Measurements from ENCODE around the gene ASPG. TPM values are rescaled to one million over a fixed set of nuclear protein-coding genes. Genes with fewer than 3 reads are reported as not detected.
A peak's percentile ranks its signal among the peaks of the same experiment; 100 is the strongest.

The ASPG gene
- total RNA-seq, 3 donors from 2014 or later: 0.19 TPM; not detected in 2

DNA sequence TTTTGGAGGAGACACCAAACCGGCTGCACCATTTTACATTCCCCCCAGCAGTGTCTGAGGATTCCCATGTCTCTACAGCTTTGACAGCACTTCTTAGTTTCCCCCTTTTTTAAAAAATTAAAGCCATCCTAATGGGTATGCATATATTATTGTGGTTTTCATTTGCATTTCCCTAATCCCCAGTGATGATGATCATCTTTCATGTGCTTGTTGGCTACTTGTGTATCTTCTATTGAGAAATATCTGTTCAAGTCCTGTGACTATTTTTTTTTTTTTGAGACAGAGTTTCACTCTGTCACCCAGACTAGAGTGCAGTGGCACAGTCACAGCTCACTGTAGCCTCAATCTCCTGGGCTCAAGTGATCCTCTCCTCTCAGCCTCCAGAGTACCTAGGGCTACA, 23.2 kb upstream of the ASPG start:
- no peak for DNase-seq
- H3K27me3 Mint-ChIP-seq (ENCODE audit: low read depth): peaks cover 35% of the 10 kb centered on the region
- H3K4me3 Mint-ChIP-seq: no peak overlapping the region
- ATAC-seq: no peak
- H3K4me1 Mint-ChIP-seq (ENCODE audit: low read depth): no peaks in the 10 kb centered on the region
- H3K9me3 Mint-ChIP-seq: peaks cover 4% of the 10 kb centered on the region
- H3K36me3 Mint-ChIP-seq (ENCODE audit: insufficient read depth): no peaks in the 10 kb centered on the region

DNA sequence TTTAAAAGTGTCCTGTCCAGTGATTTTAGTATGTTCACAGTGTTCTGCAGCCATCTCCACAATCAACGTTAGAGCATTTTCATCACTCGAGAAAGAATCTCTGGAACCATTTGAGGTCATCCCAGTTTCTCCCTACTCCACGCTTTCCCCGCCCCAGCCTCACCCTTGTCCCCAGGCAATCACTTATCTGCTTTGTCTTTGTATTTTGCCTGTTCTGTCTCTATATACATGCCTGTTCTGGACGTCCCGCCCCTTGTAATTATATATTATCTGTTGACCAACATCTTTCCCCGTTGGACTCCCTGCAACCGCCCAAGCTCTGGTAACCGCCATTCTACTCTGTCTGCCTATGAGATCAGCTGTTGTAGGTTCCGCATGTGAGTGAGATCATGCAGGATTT, 21.5 kb upstream of the ASPG start:
- H3K36me3 Mint-ChIP-seq (ENCODE audit: insufficient read depth): no peaks in the 10 kb centered on the region
- ATAC-seq (no peak), DNase-seq (no peak)
- H3K27me3 Mint-ChIP-seq (ENCODE audit: low read depth): peaks cover 43% of the 10 kb centered on the region
- no peak overlapping the region for H3K4me3 Mint-ChIP-seq
- H3K9me3 Mint-ChIP-seq: peaks cover 7% of the 10 kb centered on the region
- no peaks in the 10 kb centered on the region for H3K4me1 Mint-ChIP-seq (ENCODE audit: low read depth)

DNA sequence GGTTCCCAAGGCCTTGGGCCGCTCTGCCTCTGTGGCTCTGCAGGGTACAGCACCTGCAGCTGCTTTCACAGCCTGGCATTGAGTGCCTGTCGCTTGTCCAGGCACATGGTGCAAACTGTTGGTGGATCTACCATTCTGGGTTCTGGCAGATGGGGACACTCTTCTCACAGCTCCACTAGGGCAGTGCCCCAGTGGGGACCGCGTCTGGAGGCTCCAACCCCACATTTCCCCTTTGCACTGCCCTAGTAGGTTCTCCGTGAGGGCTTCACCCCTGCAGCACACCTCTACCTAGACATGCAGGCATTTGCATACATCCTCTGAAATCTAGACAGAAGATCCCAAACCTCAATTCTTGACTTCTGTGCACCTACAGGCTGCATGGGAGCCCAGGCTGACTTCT, 19.2 kb upstream of the ASPG start:
- H3K9me3 Mint-ChIP-seq: peaks cover 7% of the 10 kb centered on the region
- no peak overlapping the region for H3K4me3 Mint-ChIP-seq
- ATAC-seq: no peak
- H3K36me3 Mint-ChIP-seq (ENCODE audit: insufficient read depth): no peaks in the 10 kb centered on the region
- DNase-seq: no peak
- H3K27me3 Mint-ChIP-seq (ENCODE audit: low read depth): peaks cover 41% of the 10 kb centered on the region
- H3K4me1 Mint-ChIP-seq (ENCODE audit: low read depth): no peaks in the 10 kb centered on the region

DNA sequence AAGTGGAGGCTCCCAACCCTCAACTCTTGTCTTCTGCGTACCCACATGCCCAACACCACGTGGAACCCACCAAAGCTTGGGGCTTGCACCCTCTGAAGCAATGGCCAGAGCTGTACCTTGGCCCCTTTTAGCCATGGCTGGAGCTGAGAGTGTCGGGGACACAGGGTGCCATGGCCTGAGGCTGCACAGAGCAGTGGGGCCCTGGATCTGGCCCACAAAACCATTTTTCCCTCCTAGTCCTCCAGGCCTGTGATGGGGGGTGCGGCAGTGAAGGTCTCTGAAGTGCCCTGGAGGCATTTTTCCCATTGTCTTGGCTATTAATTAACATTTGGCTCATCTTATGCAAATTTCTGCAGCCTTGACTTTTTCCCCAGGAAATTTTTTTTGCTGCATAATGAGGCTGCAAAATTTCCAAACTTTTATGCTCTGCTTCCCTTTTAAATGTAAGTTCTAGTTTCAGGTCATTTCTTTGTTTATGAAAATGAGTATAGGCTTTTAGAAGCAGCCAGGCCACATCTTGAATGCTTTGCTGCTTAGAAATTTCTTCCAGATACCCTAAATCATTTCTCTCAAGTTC, 18.7 kb upstream of the ASPG start:
- Mint-ChIP-seq H3K27me3 (ENCODE audit: low read depth) (peaks cover 38% of the 10 kb centered on the region), H3K36me3 (ENCODE audit: insufficient read depth) (no peaks in the 10 kb centered on the region), H3K9me3 (peaks cover 7% of the 10 kb centered on the region), H3K4me1 (ENCODE audit: low read depth) (no peaks in the 10 kb centered on the region), H3K4me3 (no peak overlapping the region)
- DNase-seq (no peak), ATAC-seq (no peak)

DNA sequence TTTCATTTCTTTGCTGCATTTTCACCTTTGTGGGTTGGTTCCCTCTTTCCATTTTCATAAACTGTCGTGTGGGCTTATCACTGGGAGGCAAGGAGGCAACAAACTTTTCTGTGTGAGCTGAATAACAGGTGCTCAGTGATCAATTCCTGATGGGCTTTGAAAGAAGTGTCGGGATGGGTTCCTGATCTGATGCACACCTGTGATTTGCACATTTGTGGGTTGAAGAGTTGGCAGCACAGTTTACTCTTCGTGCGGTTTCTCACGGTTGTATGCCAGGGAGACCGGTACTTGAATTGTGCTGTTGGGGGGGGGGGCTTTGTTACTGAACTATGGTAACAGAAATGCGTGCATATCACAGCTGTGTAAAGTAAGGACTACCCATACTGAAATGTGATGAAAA, 16.0 kb upstream of the ASPG start:
- Mint-ChIP-seq H3K27me3 (ENCODE audit: low read depth) (peaks cover 29% of the 10 kb centered on the region), H3K4me1 (ENCODE audit: low read depth) (no peaks in the 10 kb centered on the region), H3K4me3 (no peak overlapping the region), H3K36me3 (ENCODE audit: insufficient read depth) (no peaks in the 10 kb centered on the region), H3K9me3 (peaks cover 21% of the 10 kb centered on the region)
- ATAC-seq (no peak), DNase-seq (no peak)

DNA sequence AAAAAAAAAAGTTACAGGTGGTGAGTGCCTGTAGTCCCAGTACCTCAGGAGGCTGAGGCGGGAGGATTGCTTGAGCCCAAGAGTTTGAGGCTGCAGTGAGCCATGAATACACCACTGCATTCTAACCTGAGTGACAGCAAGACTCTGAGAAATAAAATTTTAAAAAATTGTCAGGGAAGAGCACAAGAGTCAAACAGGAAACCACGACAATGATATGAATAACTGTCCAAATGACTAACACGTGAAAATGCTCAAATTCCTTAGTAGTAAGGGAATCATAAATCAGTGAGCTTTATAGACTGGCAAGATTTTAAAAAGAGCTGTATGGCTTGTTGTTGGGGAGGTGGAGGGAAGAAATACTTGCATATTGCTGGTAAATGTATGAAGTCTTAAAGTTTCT, 12.9 kb upstream of the ASPG start:
- Mint-ChIP-seq H3K36me3 (ENCODE audit: insufficient read depth) (no peaks in the 10 kb centered on the region), H3K4me1 (ENCODE audit: low read depth) (peaks cover 7% of the 10 kb centered on the region), H3K27me3 (ENCODE audit: low read depth) (peaks cover 6% of the 10 kb centered on the region), H3K4me3 (no peak overlapping the region), H3K9me3 (peaks cover 14% of the 10 kb centered on the region)
- DNase-seq: no peak
- no peak for ATAC-seq

DNA sequence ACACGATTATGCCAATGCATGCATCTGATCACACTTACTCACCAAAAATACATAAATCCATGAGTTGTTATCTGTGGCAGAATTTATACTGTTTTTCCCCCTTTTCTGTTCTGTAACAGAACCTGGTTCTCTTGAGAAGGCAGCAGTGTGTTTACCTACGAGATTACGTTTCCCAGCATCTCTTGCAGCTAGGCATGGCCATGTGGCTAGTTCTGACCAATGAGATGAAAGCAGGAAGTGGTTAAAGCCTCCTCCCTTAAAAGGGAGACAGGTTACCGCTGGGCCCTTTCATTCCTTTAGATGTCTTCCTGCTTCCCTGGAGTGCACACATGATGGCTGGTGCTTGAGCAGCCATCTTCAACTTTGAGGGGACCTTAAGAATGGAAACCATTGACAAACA, 11.7 kb upstream of the ASPG start:
- H3K36me3 Mint-ChIP-seq (ENCODE audit: insufficient read depth): no peaks in the 10 kb centered on the region
- no peak for ATAC-seq
- no peak for DNase-seq
- H3K4me1 Mint-ChIP-seq (ENCODE audit: low read depth): peaks cover 14% of the 10 kb centered on the region
- peaks cover 14% of the 10 kb centered on the region for H3K9me3 Mint-ChIP-seq
- H3K27me3 Mint-ChIP-seq (ENCODE audit: low read depth): peaks cover 3% of the 10 kb centered on the region
- H3K4me3 Mint-ChIP-seq: no peak overlapping the region

DNA sequence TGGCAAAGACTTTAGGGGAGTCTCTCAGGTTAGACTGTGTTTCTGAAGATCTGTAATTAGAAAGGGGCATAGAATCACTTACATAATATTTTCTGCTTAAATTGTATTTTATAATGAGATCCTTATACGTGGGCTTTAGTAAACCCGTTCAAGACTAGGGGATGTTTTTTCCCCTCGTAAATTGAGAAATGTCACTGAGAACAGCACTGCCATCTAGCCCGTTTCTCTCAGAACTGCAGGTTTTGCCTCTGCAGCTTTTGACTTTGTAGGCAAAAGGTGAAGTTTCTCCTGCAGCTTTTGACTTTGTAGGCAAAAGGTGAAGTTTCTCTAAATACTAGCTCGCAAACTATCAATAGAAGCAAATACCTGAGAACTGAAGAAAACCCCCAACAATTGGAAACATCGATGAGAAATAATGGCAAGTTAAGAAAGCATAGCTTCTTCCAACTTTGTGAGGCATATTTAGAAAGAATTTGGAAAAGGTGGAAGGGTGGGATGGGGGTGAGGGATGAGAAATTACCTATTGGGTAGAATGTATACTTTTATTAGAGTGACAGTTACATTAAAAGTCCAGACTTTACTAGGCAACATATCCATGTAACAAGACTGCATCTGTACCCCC, 9.9 kb upstream of the ASPG start:
- ATAC-seq (no peak), DNase-seq (no peak)
- Mint-ChIP-seq H3K36me3 (ENCODE audit: insufficient read depth) (no peaks in the 10 kb centered on the region), H3K27me3 (ENCODE audit: low read depth) (peaks cover 2% of the 10 kb centered on the region), H3K4me3 (no peak overlapping the region), H3K4me1 (ENCODE audit: low read depth) (peaks cover 14% of the 10 kb centered on the region), H3K9me3 (peaks cover 14% of the 10 kb centered on the region)

DNA sequence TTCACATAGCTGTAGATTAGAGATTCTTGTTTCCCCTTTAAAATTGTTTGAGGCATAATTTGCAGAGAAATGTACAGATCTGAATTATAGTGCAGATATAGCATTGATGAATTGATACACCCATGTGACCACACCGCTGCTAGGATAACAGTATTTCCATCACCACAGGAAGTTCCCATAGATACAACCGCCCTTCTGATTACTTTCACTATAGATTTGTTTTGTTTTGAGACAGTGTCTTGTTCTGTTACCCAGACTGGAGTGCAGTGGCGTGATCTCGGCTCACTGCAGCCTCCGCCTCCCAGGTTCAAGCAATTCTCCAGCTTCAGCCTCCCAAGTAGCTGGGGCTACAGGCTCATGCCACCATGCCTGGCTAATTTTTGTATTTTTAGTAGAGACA, 8.8 kb upstream of the ASPG start:
- Mint-ChIP-seq H3K36me3 (ENCODE audit: insufficient read depth) (no peaks in the 10 kb centered on the region), H3K4me3 (no peak overlapping the region), H3K27me3 (ENCODE audit: low read depth) (peaks cover 2% of the 10 kb centered on the region), H3K9me3 (peaks cover 14% of the 10 kb centered on the region), H3K4me1 (ENCODE audit: low read depth) (peaks cover 14% of the 10 kb centered on the region)
- ATAC-seq (no peak), DNase-seq (no peak)

DNA sequence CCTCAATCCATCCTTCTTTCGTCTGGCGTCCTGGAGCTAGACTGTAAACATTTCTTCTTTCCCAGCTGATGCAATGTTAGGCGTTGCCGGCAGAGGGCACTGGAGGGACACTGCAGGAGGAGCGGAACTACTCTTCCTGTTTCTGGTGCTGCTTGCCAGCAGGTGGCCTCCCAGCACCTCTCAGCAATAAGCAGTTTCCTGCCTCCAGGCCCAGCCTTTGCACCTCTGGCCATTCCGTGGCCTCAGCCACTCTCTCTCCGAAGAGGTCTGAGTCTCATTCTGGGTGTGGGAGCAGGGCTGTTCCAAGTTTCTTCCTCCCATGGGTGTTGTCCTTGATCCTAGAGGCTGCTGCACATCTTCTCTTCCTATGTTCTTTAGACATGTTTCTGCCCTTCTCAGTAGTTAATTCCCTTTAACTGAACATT, 7.5 kb upstream of the ASPG start:
- Mint-ChIP-seq H3K36me3 (ENCODE audit: insufficient read depth) (no peaks in the 10 kb centered on the region), H3K4me3 (peak overlapping the region; percentile 24)

DNA sequence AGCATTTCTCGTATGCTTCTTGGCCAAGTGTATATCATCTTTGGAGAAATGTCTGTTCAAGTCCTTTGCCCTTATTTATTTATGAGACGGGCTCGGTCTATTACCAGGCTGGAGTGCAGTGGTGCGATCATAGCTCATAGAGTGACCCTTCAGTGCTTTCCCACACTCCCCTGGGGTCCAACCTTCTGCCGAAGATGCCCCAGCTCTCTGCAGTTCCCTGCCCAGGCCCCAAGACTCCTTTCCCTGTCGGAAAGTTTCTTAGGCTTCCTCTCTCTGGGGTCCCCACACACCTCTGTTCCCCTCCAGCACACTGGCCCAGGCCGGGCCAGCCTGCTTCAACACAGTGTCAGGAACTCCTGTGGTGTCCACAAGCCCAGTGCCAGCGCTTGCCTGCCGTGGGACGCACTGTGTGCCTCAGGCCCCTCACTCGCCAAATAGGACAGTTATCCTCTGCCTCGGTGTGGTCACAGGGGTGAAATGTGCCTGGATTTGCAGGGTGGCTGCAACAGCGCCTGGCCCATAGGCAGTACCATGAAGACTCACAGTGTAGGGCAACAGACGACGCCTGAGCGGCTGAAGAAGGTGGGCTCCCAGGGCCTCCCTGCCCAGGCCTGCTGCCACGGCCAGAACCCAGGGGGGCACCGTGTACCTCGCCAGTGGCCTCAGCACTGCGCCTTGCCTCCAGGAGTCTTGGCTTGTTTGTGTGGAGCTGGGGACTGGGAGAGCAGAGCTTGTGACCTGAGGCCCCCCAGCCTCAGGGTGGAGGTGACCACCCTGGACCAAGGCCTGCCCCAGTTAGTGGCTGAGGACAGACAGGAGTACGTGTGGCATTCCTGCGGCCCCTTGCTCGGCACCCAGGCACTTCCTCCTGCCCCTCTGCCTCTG, 4.9 kb upstream of the ASPG start:
- Mint-ChIP-seq H3K4me3 (no peak overlapping the region), H3K4me1 (ENCODE audit: low read depth) (peaks cover 16% of the 10 kb centered on the region), H3K36me3 (ENCODE audit: insufficient read depth) (no peaks in the 10 kb centered on the region), H3K27me3 (ENCODE audit: low read depth) (peaks cover 23% of the 10 kb centered on the region), H3K9me3 (no peaks in the 10 kb centered on the region)
- ATAC-seq (no peak), DNase-seq (no peak)

More for the DNA sequence above, 7.5 kb upstream of the ASPG start:
- H3K4me1 Mint-ChIP-seq (ENCODE audit: low read depth): peaks cover 14% of the 10 kb centered on the region
- H3K9me3 Mint-ChIP-seq: peaks cover 8% of the 10 kb centered on the region
- peaks cover 7% of the 10 kb centered on the region for H3K27me3 Mint-ChIP-seq (ENCODE audit: low read depth)
- ATAC-seq (peak; percentile 97 to 99), DNase-seq (peak; percentile 78)

DNA sequence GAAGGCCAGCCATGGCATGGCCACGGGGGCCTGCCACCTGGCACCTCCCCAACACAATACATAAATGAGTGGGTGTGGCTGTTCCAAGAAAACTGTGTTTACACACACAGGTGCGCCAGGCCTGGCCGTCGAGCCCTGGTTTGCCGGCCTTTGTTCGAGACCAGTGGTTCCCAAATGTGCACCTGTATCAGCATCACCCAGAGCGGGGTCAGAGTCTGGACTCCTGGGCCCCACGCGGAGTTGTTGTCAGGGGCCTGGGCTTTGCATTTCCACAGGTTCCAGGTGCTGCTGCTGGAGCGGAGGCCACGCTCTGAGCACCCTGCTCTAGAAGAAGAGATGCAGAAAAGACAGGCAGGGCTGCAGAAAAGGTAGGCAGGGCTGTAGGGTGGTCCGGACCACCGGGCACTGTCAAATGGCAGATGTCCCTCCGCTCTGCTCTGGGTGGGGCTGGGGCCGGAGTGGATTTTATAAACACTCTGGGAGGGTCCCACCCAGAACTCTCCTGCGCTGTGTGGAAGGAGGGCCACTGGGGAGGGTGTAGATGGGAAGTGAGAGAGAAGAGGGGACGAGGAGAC, 4.2 kb upstream of the ASPG start:
- ATAC-seq (no peak), DNase-seq (no peak)
- H3K4me3 Mint-ChIP-seq: no peak overlapping the region
- peaks cover 24% of the 10 kb centered on the region for H3K27me3 Mint-ChIP-seq (ENCODE audit: low read depth)
- no peaks in the 10 kb centered on the region for H3K36me3 Mint-ChIP-seq (ENCODE audit: insufficient read depth)
- H3K4me1 Mint-ChIP-seq (ENCODE audit: low read depth): peaks cover 16% of the 10 kb centered on the region
- H3K9me3 Mint-ChIP-seq: no peaks in the 10 kb centered on the region

DNA sequence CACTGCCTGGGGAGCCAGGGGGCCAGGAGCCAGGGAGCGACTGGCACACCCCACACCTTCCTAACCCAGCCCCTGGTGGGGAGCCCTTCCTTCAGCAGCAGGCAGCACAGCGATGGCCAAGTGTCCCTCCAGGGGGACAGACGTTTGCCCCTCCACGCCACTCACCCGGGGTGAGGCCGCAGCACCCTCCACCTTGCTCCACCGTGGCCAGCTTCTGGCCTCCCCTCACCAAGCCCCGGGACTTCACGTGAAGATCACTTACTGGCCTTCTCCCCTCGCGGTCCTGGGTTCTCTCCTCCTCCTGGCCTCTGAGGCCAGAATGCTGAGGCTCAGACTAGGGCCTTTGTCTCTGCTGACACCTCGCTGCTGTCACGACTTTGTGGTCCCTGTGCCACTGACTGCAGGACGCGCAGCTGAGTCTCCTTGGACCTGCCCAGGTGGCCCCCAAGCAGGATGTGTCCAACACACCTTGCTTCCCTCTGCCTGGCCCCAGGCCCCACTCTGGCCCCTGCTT, 3.5 kb upstream of the ASPG start:
- Mint-ChIP-seq H3K36me3 (ENCODE audit: insufficient read depth) (no peaks in the 10 kb centered on the region), H3K4me3 (no peak overlapping the region), H3K27me3 (ENCODE audit: low read depth) (peaks cover 25% of the 10 kb centered on the region), H3K4me1 (ENCODE audit: low read depth) (peaks cover 10% of the 10 kb centered on the region), H3K9me3 (no peaks in the 10 kb centered on the region)
- ATAC-seq: no peak
- DNase-seq: no peak

DNA sequence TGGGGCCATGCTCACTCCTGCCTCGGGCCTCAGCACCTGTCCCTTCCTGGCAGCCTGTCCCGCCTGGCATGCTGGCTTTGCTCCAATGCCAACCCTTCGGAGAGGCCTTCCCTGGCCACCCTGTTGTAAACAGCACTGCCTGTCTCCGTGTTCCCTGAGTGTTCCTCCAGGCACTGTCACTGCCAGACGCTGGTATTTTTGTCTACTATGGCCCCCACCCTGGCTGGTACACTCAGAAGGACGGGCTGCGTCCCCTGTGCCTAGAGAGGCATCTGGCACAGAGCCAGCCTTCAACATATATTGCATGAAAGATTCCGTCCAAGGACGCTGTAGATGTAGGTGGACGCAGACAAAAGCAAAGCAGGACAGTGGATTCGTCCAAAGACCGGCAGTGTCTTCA, 2.7 kb upstream of the ASPG start:
- Mint-ChIP-seq H3K27me3 (ENCODE audit: low read depth) (peaks cover 24% of the 10 kb centered on the region), H3K4me1 (ENCODE audit: low read depth) (peaks cover 6% of the 10 kb centered on the region), H3K9me3 (no peaks in the 10 kb centered on the region), H3K36me3 (ENCODE audit: insufficient read depth) (no peaks in the 10 kb centered on the region), H3K4me3 (no peak overlapping the region)
- ATAC-seq: no peak
- no peak for DNase-seq

Data from activated T-cell treated with anti-CD3 and anti-CD28 coated beads, Interleukin-2, amount 50 U/mL, for 4 hours (primary cell).